Measurements from ENCODE around the gene BMPR1A.

GRCh38 chr10:86888585-86889381, 132.4 kb downstream of the BMPR1A start:
- TF ChIP-seq HDGF (IDR thresholded peaks at IDR 0.05; ENCODE audit: borderline replicate concordance) (no peak), ARNT (IDR thresholded peaks at IDR 0.05) (no peak), ELF4 (IDR thresholded peaks at IDR 0.05) (no peak), SP1 (IDR thresholded peaks at IDR 0.05) (no peak), ZNF384 (IDR thresholded peaks at IDR 0.05) (no peak), BHLHE40 (IDR thresholded peaks at IDR 0.05; ENCODE audit: borderline replicate concordance) (no peak), FOXM1 (IDR thresholded peaks at IDR 0.05; ENCODE audit: borderline replicate concordance) (no peak), SUZ12 (IDR thresholded peaks at IDR 0.05) (no peak), FOXA1 (IDR thresholded peaks at IDR 0.05) (no peak), L3MBTL2 (conservative IDR thresholded peaks at IDR 0.05) (no peak)
- TF ChIP-seq, protein P1, sequence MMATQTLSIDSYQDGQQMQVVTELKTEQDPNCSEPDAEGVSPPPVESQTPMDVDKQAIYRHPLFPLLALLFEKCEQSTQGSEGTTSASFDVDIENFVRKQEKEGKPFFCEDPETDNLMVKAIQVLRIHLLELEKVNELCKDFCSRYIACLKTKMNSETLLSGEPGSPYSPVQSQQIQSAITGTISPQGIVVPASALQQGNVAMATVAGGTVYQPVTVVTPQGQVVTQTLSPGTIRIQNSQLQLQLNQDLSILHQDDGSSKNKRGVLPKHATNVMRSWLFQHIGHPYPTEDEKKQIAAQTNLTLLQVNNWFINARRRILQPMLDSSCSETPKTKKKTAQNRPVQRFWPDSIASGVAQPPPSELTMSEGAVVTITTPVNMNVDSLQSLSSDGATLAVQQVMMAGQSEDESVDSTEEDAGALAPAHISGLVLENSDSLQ (IDR thresholded peaks at IDR 0.05) = no peak
